ENCODE results near the gene DHRSX.
"Not testable (repeated sequence)": the region's sequence is repeated elsewhere in the genome, so short reads cannot be mapped to it uniquely, and the experiment has no call there.

Gene DHRSX

GRCh38 chrX:2471641-2472040 is 29.1 kb downstream of the DHRSX start:
- H3K27me3 ChIP-seq: no peaks in the 10 kb centered on the region
- no peaks in the 10 kb centered on the region for H3K4me1 ChIP-seq (ENCODE audit: control insufficient read depth in 1 of 2, insufficient read depth in 1 of 2, low read depth in 1 of 2, low read length in 1 of 2)
- H3K9me3 ChIP-seq: no peaks in the 10 kb centered on the region
- H3K27ac ChIP-seq: no peak overlapping the region
- H3K36me3 ChIP-seq: no peaks in the 10 kb centered on the region
- no peak for TF ChIP-seq CTCF (IDR thresholded peaks at IDR 0.05)
- H3K4me3 ChIP-seq (ENCODE audit: low read depth in 1 of 2, low read length in 1 of 2): no peak overlapping the region

DNA sequence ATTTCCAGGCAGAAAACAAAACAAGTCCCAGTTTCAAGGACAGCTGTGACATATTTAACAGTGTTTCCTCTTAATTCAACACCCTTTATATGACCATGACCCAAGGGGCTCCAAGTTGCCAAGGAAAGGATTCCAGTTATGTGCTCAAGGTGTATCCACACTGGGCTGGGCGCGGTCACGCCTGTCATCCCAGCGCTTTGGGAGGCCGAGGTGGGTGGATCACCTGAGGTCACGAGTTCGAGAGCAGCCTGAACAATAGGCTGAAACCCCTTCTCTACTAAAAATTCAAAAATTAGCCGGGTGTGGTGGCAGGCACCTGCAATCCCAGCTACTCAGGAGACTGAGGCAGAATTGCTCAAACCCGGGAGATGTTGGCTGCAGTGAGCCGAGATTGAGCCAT is 29.6 kb downstream of the DHRSX start:
- H3K27me3 ChIP-seq; H3K4me1 ChIP-seq (ENCODE audit: control insufficient read depth in 1 of 2, insufficient read depth in 1 of 2, low read depth in 1 of 2, low read length in 1 of 2); H3K9me3 ChIP-seq; H3K4me3 ChIP-seq (ENCODE audit: low read depth in 1 of 2, low read length in 1 of 2); H3K36me3 ChIP-seq; H3K27ac ChIP-seq: not testable (repeated sequence)

GRCh38 chrX:2469852-2470251 is 30.9 kb downstream of the DHRSX start:
- H3K27me3 ChIP-seq; H3K4me3 ChIP-seq (ENCODE audit: low read depth in 1 of 2, low read length in 1 of 2); H3K4me1 ChIP-seq (ENCODE audit: control insufficient read depth in 1 of 2, insufficient read depth in 1 of 2, low read depth in 1 of 2, low read length in 1 of 2); H3K36me3 ChIP-seq; H3K27ac ChIP-seq; H3K9me3 ChIP-seq: not testable (repeated sequence)

DNA sequence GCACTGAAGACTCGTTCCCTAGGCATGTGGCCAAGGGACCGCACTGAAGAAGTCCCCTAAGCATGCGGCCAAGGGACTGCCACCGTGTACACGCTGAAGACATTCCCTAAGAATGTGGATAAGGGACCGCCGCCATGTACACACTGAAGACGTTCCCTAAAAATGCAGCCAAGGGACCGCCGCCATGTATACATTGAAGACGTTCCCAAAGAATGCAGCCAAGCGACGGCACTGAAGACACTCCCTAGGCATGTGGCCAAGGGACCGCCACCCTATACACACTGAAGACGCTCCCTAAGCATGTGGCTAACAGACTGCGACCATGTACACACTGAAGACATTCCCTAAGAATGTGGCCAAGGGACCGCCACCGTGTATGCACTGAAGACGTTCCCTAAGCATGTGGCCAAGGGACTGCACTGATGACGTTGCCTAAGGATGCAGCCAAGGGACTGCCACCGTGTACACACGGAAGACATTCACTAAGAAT is 31.5 kb downstream of the DHRSX start:
- Histone ChIP-seq H3K4me3 (ENCODE audit: low read depth in 1 of 2, low read length in 1 of 2) (no peak overlapping the region), H3K27me3 (no peaks in the 10 kb centered on the region), H3K36me3 (no peaks in the 10 kb centered on the region), H3K9me3 (no peaks in the 10 kb centered on the region), H3K27ac (no peak overlapping the region), H3K4me1 (ENCODE audit: control insufficient read depth in 1 of 2, insufficient read depth in 1 of 2, low read depth in 1 of 2, low read length in 1 of 2) (no peaks in the 10 kb centered on the region)
- TF ChIP-seq CTCF (IDR thresholded peaks at IDR 0.05): no peak

- H3K36me3 ChIP-seq: no peaks in the 10 kb centered on the region
- no peaks in the 10 kb centered on the region for H3K4me1 ChIP-seq (ENCODE audit: control insufficient read depth in 1 of 2, insufficient read depth in 1 of 2, low read depth in 1 of 2, low read length in 1 of 2)
- no peak overlapping the region for H3K27ac ChIP-seq
- TF ChIP-seq CTCF (IDR thresholded peaks at IDR 0.05): no peak
- no peak overlapping the region for H3K4me3 ChIP-seq (ENCODE audit: low read depth in 1 of 2, low read length in 1 of 2)
- no peaks in the 10 kb centered on the region for H3K9me3 ChIP-seq
- no peaks in the 10 kb centered on the region for H3K27me3 ChIP-seq
These were observed 32.2 kb downstream of the DHRSX start for GRCh38 chrX:2468261-2469195.

DNA sequence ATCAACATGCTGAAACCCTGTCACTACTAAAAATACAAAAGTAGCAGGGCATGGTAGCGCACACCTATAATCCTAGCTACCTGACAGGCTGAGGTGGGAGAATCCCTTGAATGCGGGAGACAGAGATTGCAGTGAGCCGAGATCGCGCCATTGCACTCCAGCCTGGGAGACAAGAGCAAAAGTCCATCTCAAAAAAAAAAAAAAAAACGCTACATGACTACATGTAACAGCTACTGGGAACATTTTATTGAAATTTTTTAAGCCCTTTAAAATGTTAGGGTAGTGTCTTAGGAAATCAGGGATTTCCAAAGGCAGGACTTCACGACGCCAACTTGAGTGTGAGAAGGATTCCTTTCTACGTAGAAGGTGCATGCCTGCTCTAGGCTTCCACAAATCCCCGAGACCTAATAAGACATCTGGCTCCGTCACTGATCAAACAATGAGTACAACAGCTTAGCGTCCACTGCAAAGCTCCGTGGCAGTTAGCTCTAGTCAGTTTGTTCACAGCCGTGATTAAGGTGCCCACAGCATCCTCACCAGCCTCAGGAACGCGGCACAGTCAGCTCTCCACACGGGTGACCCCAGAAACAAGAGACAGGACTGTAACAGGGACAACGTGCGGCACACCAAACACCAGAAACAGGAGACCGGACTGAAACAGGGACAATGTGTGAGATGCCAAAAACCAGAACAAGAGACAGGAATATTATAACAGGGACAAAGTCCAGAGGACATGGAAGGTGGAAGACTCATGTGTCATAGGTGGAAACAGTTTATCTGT is 33.7 kb downstream of the DHRSX start:
- H3K36me3 ChIP-seq: no peaks in the 10 kb centered on the region
- H3K4me1 ChIP-seq (ENCODE audit: control insufficient read depth in 1 of 2, insufficient read depth in 1 of 2, low read depth in 1 of 2, low read length in 1 of 2): no peaks in the 10 kb centered on the region
- no peak overlapping the region for H3K27ac ChIP-seq
- H3K4me3 ChIP-seq (ENCODE audit: low read depth in 1 of 2, low read length in 1 of 2): no peak overlapping the region
- TF ChIP-seq CTCF (IDR thresholded peaks at IDR 0.05): no peak
- no peaks in the 10 kb centered on the region for H3K27me3 ChIP-seq
- no peaks in the 10 kb centered on the region for H3K9me3 ChIP-seq
